ENCODE results near the gene GRHPR. TPM values are rescaled to one million over a fixed set of nuclear protein-coding genes. Genes with fewer than 3 reads are reported as not detected.
"Not testable (repeated sequence)": the region's sequence is repeated elsewhere in the genome, so short reads cannot be mapped to it uniquely, and the experiment has no call there.

The GRHPR gene
- total and polyA plus RNA-seq, 2 of the 4 experiments (the other 2 are of a cell fraction) = 182 to 191 TPM

DNA sequence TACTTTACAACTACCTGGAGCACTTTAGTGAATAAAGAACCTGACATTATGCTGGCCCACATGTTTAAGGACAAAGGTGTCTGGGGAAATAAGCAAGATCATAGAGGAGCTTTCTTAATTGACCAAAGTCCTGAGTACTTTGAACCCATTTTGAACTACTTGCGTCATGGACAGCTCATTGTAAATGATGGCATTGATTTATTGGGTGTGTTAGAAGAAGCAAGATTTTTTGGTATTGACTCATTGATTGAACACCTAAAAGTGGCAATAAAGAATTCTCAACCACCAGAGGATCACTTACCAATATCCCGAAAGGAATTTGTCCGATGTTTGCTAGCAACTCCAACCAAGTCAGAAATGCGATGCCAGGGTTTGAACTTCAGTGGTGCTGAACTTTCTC lies 54.9 kb downstream of the GRHPR start:
- intact Hi-C loops (cut with micrococcal nuclease); H3K9me1 ChIP-seq (ENCODE audit: insufficient read depth, low read length); dilution Hi-C loops (cut with HindIII; ENCODE audit: low sequenced_read_pairs, unreplicated experiment); H2AK9ac ChIP-seq (replicated peaks; ENCODE audit: low read depth, low read length, poor library complexity); H2AFZ ChIP-seq (replicated peaks; ENCODE audit: low read length, poor library complexity); H3K36me3 ChIP-seq (ENCODE audit: control insufficient read depth, insufficient read depth, low read length); H3K4me1 ChIP-seq (ENCODE audit: control insufficient read depth, insufficient read depth, low read length); H3K9ac ChIP-seq (ENCODE audit: low read depth, low read length); H4K20me1 ChIP-seq (ENCODE audit: insufficient read depth, low read length); ATAC-seq (ENCODE audit: low read depth); BruUV-seq (replicated peaks); H3K4ac ChIP-seq (ENCODE audit: low read depth, low read length); H2BK120ac ChIP-seq (ENCODE audit: low read depth, low read length); H3K56ac ChIP-seq (ENCODE audit: extremely low read depth, insufficient read depth, low read length); H2BK5ac ChIP-seq (ENCODE audit: low read depth, low read length, poor library complexity, severe bottlenecking); H3K4me3 ChIP-seq (ENCODE audit: insufficient read depth, low read depth, low read length); H3K27ac ChIP-seq (ENCODE audit: insufficient read depth, low read length); H3K14ac ChIP-seq (replicated peaks; ENCODE audit: low read depth, low read length); H2BK15ac ChIP-seq (ENCODE audit: low read depth, low read length); H2BK20ac ChIP-seq (ENCODE audit: low read depth, low read length); H3K79me1 ChIP-seq (ENCODE audit: low read depth in 1 of 2, low read length in 2 of 2); H3K27me3 ChIP-seq (ENCODE audit: control insufficient read depth, insufficient read depth, low read length); H3K4me2 ChIP-seq (ENCODE audit: low read depth, low read length); H3K9me3 ChIP-seq (ENCODE audit: control insufficient read depth, insufficient read depth, low read length); CTCF ChIA-PET; DNase-seq; H4K8ac ChIP-seq (ENCODE audit: low read depth in 2 of 2, low read length in 2 of 2); POLR2A ChIA-PET (ENCODE audit: unreplicated experiment); H4K91ac ChIP-seq (ENCODE audit: insufficient read depth, low read depth, low read length); H4K5ac ChIP-seq (ENCODE audit: low read depth, low read length); H3K18ac ChIP-seq (ENCODE audit: low read depth, low read length); H2AK5ac ChIP-seq (ENCODE audit: low read depth, low read length); H3K23ac ChIP-seq (ENCODE audit: low read depth, low read length): not testable (repeated sequence)
- in situ Hi-C loops (cut with MboI; ENCODE audit: low sequenced_read_pairs) = loop anchor here (25.0 kb wide), 2 partner anchors 585 to 885 kb away; partner anchors contain the start of gene SHB
- 70% methylated on average over 2 of the region's 4 CpGs; no CpG with 5 or more reads in 1 of the 2 experiments for WGBS, 2 experiments (ENCODE audit: extremely low coverage in 2 of 2, insufficient read length in 1 of 2)
